Esophagus mucosa (tissue), 1 donor: ENCODE results near the gene CDKAL1. TPM values are rescaled to one million over a fixed set of nuclear protein-coding genes. Genes with fewer than 3 reads are reported as not detected.
"Not testable (repeated sequence)": the region's sequence is repeated elsewhere in the genome, so short reads cannot be mapped to it uniquely, and the experiment has no call there.

Experiments
- ATAC-seq: fragments of 200-7000 bp; cut with Tn5 transposase; one replicate; pipeline ENCODE4 v1.9.1; 2020
- total RNA-seq: library from RNA; stranded (reverse); gene quantifications from one replicate; pipeline ENCODE4 v1.2.4, GENCODE V29; 2023
- donor health status: DM: yes; HTN: yes; CAD: no.

Gene CDKAL1
- total RNA-seq, result 8.2 TPM

GRCh38 chr6:20534295-20535262 lies at the start of gene CDKAL1:
Gene CDKAL1, plus strand, starts transcription at chr6:20534457. Its CDS starts 11,894 bp downstream, at chr6:20546351.
- peak; percentile 92 for ATAC-seq

- ATAC-seq, result no peak
These were observed 47.6 kb upstream of the CDKAL1 start for GRCh38 chr6:20486641-20487040.

GRCh38 chr6:20487669-20488375 lies 46.4 kb upstream of the CDKAL1 start:
- no peak for ATAC-seq

DNA sequence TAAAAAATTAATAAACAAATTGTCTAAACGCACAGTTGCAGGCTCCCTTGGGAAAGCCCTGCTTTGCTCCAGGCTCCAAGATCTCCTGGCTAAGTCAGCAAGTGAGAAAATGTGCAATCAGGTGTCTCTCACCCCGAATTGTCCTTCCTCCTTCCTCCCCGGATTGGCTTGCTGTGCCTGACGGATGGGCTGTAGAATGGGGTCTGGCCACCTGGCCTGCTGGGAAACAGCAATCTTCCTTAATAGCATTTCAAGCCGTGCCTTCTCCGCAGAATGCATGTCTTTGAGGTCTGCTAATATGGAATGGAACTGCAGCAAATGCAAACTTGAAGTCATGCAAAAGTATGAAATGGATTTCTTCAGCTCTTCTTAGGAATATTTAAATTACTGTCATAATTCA lies 43.7 kb upstream of the CDKAL1 start:
- no peak for ATAC-seq

GRCh38 chr6:20492099-20492498 lies 42.2 kb upstream of the CDKAL1 start:
- ATAC-seq, result no peak

DNA sequence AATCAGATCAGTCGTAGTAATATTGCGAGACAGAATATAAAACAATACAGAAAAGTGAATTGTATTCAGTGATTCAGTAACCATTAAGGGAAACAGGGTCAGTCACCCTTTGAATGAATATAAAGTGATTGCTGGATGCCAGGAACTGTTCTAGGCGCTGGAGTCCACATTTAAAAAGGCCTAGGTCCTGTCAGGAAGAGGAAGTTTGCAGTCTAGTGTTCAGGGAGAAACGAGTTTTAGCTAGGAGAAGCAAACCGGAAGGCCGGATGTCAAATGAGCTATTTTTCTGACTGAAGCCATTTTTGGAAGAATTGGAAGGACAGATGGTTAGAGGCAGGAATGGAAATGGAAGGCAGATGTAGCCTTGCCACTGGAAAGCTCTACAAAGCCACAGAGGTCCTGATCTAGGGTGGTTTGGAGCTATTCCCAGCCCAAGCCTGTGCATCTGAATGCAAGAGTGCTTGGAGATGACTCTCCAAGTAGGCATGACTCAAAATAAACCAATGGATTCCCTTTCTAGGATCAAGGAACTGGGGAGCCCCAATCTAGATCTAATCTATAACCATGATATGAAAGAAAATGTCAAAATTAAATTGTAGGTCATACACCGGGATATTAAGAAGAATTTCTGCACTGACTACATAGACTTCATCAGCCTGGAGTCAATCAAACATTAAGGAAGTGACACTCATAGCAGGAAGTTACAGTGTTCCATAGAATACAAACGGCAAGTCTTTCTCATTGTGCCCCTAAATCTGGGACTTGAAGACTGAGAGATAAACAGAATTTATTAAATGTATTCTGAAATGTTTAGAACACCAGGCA lies 36.8 kb upstream of the CDKAL1 start:
- ATAC-seq, result no peak

GRCh38 chr6:20498041-20498385 lies 36.2 kb upstream of the CDKAL1 start:
- no peak for ATAC-seq

GRCh38 chr6:20509212-20509611 lies 25.0 kb upstream of the CDKAL1 start:
- ATAC-seq, result no peak

GRCh38 chr6:20511852-20512251 lies 22.4 kb upstream of the CDKAL1 start:
- no peak for ATAC-seq

DNA sequence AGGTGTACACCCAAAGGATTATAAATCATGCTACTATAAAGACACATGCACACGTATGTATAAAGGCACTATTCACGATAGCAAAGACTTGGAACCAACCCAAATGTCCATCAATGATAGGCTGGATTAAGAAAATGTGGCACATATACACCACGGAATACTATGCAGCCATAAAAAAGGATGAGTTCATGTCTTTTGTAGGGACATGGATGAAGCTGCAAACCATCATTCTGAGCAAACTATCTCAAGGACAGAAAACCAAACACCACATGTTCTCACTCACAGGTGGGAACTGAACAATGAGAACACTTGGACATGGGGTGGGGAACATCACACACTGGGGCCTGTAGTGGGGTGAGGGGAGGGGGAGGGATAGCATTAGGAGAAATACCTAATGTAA lies 9.0 kb upstream of the CDKAL1 start:
- not testable (repeated sequence) for ATAC-seq

- peak; percentile 76 for ATAC-seq
These were observed 5.2 kb upstream of the CDKAL1 start for GRCh38 chr6:20529086-20529448.

- ATAC-seq, result no peak
These were observed 1.4 kb upstream of the CDKAL1 start for GRCh38 chr6:20532881-20533280.

- ATAC-seq, result no peak
These were observed 437 bp upstream of the CDKAL1 start for GRCh38 chr6:20533746-20534294.

GRCh38 chr6:20538131-20538662 lies 3.9 kb downstream of the CDKAL1 start:
- ATAC-seq, result no peak

- no peak for ATAC-seq
These were observed 4.7 kb downstream of the CDKAL1 start for GRCh38 chr6:20538907-20539306.

DNA sequence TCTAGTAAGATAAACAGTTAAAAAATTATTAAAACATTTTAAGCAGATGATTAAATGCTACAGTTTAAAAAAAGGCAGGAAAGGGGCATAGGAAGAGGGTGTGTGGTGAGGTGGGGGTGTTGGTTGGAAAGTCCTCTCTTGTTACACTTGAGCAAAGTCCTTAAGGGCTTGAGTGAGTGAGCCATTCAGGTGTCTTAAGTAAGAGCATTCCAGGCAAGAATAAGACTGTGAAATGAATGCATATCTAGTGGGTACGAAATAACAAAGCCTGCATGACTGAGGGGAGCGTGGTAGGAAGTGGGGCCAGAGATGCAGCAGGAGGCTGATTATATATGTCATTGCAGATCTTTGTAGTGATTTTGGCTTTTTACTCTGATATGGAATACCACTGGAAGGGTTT lies 5.1 kb downstream of the CDKAL1 start:
- no peak for ATAC-seq

DNA sequence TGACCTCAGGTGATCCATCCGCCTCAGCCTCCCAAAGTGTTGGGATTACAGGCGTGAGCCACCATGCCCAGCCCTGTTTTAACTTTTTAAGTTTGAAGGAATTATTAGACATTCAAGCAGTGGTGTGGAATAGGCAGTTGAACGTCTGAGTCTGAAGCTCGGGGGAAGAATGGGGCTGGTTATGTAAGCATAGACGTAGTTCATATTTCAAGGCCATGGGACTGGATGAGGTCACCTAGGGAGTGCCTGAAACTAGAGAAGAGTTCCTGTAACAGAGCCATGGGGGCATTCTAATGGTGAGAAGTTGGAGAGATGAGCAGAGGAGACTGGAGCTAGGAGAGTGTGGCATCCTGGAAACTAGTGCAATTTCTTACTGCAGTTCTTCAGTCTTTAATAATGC lies 6.4 kb downstream of the CDKAL1 start:
- no peak for ATAC-seq

GRCh38 chr6:20541382-20541781 lies 7.1 kb downstream of the CDKAL1 start:
- ATAC-seq, result no peak

- ATAC-seq, result peak; percentile 96
These were observed 8.8 kb downstream of the CDKAL1 start for GRCh38 chr6:20542927-20543602.

DNA sequence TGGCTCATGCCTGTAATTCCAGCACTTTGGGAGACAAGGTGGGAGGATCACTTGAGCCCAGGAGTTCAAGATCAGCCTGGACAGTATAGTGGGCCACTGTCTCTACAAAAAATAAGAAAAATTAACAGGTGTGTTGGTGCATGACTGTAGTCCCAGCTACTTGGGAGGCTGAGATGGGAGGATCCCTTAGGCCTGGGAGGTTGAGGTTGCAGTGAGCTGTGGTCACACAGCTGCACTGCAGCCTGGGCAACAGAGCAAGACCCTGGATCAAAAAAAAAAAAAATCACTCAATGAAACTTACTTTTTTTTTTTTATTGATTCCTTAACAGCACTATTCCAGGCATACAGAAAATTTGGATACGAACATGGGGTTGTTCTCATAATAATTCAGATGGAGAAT lies 14.0 kb downstream of the CDKAL1 start:
- ATAC-seq, result no peak

DNA sequence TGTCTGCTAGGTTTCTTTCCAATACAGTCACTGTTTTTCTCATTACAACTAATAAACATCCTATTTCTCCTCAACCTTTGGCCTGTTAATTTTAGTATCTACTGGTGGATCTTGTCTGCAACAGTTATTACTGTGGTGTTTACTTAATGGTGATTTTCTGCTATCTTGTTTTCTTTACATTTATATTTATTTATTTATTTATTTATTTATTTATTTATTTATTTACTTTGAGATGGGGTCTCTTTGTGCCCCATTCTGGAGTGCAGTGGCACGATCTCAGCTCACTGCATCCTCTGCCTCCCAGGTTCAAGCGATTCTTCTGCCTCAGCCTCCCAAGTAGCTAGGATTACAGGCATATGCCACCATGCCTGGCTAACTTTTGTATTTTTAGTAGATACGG lies 15.1 kb downstream of the CDKAL1 start:
- ATAC-seq, result not testable (repeated sequence)

DNA sequence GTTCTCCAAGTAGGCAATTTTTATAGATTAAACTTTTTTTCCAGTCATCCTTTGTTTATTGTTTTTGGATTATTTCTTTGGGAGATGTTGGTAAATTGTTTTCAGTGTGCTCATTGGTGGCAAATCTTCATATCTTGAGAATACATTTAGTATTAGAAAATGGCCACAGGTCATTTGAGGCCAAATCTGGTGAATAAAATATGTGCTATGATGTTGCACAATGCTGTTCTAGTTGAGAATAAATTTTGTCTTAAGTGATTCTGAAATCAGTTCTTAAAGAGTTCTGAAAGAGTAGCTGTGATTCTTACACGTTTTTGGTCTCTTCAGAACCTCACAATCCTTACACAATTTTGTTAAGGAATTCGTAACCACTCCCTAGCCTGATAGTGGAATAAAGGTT lies 20.1 kb downstream of the CDKAL1 start:
- ATAC-seq, result no peak
